GM21526 (cell line): ENCODE results near the gene EBF3.

Experiments used
- ATAC-seq: cut with Tn5 transposase; IDR thresholded peaks from one replicate; pipeline ENCODE4 v1.9.1; 2021; ENCODE audit warnings: moderate library complexity; ENCODE audit not compliant: unreplicated experiment, low FRiP score

The EBF3 gene

GRCh38 chr10:129893104-129894089, 70.7 kb downstream of the EBF3 start:
- ATAC-seq, result no peak

- ATAC-seq, result no peak
Observed at GRCh38 chr10:129892548-129893052, 71.5 kb downstream of the EBF3 start.

DNA sequence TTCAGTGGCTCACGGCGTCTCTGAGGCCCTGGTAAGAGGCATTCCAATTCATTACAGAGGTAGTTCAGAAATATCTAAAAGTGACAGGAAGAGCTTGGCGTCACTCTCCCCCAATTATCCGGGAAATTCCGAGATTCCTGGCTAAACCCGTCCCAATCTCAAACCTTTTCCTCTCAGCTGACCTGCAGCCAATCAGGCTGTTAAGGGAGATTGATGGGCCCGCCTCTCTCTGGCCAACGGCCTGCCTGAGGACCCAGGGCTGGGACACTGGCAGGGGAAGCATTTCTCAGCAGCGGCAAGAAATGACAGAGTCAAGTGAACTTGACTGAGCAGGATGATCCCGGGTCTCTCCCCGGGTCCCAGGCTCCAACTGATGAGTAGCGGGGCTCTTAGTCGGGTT, 72.3 kb downstream of the EBF3 start:
- no peak for ATAC-seq

DNA sequence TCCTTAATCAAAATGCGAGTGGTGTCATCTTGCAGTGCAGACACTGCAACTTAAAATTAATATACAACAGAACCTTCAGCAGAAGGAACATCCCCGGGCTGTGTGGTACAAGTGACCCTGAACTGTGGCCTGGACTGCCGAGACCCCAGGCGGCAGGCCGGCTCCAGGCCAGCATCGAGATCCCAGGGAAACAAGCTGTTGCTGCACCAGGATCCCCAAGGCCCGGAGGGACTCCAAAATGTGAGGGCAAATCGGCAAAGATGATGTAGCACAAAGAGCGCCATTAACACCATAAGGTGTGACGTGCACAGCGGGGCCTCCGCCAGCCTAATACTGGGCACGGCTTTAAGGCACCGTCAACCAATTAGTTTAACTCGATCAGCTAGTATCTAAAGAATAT, 73.9 kb downstream of the EBF3 start:
- ATAC-seq, result no peak

DNA sequence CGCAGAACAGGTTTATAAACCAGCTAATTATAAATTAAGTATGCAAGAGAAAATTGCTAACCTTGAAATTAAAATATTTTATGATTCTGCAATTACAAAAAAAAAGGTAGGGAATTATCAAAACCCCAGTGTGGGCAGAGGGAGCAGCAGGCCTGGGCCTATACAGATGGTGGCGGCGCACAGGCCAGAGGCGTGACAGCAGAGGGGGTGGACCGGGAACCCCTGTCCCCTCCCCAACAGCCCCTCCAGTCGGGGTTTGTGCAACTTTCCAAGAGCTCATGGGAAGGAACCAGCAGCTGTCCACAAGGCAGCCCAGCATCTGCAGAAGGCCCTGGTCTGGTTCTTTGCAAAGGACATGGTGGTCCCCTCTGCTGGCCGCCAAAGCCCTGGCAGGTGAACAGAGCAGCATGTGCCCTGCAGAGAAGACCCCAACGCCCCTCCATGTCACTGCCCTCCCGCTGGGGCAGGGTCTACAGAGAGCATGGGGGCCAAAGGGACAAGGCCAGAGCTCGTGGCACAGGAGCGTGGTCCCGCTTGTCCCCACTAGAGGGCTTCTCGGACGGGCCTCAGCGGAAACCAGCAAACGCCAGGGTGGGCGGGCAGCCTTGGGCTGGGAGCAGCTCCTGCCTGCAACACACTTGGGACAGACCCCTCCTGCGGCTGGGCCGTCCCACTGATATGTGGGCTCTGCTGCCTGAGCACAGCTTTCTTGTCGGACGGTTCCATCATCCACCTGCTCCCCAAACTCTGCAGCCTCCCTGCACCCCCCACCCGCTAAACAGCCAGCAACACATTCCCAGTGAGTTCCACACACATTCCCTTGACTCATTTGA, 75.1 kb downstream of the EBF3 start:
- ATAC-seq, result peak; percentile 85

GRCh38 chr10:129887986-129888783, 75.9 kb downstream of the EBF3 start:
- no peak for ATAC-seq

- ATAC-seq, result no peak
Observed at GRCh38 chr10:129887381-129887905, 76.6 kb downstream of the EBF3 start.

DNA sequence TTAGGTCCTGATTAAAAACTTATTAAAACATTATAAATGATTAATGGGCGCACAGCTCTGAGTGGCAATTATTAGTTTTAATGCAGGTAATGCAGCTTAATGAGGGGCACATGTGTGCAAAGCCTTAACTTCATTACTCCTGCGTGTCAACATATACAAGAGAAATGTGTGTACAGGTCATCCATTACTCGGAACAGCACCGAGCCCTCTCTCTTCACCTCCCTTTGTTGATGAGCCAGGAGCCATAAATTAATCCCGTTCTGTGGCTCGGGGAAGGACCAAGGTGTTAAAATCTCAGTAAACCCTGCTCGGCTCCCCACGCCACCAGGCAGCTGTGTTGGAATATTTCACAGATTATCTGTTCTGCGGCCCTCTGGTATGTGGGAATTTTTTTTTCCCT, 77.8 kb downstream of the EBF3 start:
- ATAC-seq, result no peak

- ATAC-seq, result no peak
Observed at GRCh38 chr10:129885526-129885925, 78.5 kb downstream of the EBF3 start.

DNA sequence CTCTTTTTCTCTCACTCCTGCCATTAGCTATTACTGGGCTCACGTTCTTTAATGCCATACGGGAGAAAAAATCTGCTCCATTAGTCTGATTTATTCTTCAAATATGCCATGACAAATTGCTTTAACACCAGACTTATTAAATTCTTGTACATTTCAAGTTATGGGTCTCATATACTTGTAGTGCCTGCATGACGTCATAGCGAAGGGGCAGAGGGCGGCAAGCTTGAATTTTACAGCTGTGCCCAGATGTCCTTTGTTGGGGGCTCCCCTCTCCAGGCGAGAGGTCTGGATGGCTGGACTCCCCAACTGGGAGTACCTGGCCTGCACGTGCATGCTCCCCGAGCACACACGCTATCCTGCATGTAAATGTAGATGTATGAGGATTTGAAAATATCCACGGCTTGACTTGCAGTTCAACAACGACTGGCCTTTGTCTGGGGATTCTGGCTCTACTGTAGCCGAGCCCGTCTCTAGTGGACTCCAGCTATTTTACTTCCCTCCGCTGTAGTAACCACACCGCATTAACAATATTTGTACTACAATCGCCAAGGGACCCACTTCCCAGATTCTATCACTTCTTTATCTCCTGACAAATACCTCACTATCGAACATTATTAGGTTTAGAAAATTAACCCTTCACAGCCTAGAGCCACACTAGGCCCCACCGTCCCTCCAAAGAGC, 79.5 kb downstream of the EBF3 start:
- ATAC-seq, result no peak

DNA sequence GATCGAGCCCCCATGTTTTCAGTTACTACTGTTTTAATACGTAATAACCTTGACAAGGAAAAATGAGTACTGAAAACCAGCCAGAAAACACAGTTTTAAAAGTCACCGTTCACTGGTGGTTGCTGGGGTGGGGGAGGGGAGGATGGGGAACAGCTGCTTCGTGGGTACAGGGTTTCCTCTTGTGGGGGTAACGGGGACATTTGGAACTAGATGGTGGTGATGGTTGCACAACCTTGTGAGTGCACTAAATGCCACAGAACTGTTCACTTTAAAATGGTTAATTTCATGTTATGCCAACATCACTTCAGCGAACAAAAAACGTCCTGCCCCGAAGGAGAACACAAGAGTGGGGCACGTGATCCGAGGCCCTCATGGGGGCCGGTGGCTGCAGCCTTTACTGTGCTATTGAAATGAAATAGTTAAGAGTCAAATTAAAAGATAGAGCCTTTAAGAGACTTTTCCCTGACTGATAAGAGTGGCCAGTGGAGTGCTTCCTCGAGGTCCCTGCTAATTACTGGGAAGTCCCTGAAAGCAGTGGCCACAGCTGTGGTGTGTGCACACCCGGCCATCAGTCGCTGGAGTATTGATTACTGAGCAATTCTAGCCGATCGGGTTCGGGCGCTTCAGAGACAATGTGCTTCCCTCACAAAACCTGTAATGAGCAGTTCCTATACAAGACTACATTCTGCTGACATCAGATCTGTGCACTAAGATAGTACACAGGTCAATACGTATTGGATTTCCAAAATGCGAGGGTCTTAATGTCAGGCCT, 80.3 kb downstream of the EBF3 start:
- no peak for ATAC-seq

GRCh38 chr10:129883029-129883428, 81.0 kb downstream of the EBF3 start:
- no peak for ATAC-seq

- no peak for ATAC-seq
Observed at GRCh38 chr10:129882291-129883010, 81.6 kb downstream of the EBF3 start.

GRCh38 chr10:129881641-129882040, 82.4 kb downstream of the EBF3 start:
- no peak for ATAC-seq

- ATAC-seq, result no peak
Observed at GRCh38 chr10:129880191-129880870, 83.7 kb downstream of the EBF3 start.

GRCh38 chr10:129879655-129880054, 84.4 kb downstream of the EBF3 start:
- ATAC-seq, result no peak

DNA sequence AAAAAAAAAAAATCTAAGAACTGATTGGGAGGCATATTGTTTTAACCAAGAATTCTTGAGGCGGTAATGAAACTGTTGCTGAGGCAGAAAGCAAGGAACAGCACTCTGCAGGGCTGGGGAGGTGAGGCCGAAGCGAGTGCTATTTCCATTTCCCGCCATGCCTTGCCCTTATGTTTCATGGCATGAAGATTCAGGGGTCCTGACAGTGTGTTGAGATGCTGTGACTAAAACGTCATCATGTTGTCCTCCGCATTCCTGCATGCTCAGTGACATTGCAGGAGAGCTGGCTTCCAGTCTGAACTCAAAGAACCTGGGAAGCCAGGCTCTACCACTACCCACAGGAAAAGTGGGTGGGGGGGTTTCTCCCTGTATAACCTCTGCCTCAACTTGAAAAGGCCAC, 85.2 kb downstream of the EBF3 start:
- ATAC-seq, result no peak
